CD4-positive, alpha-beta T cell (primary cell): ENCODE measurements around the gene KDM3B. TPM values are rescaled to one million over a fixed set of nuclear protein-coding genes. Genes with fewer than 3 reads are reported as not detected.

ENCODE experiments used
- ATAC-seq: fragments of 200-7000 bp; cut with Tn5 transposase; one replicate; pipeline ENCODE4 v1.10.0; 2022; ENCODE audit warnings: mild to moderate bottlenecking; ENCODE audit not compliant: poor library complexity
- CTCF ChIA-PET: fragments of 350-600 bp; sonication (Branson Sonifier 250); formaldehyde crosslinking; loops from one replicate; lab custom pipeline; 2021; ENCODE audit warnings: antibody characterized with exemption, inconsistent platforms; lab: Charles Lee
- POLR2A ChIA-PET: fragments of 350-600 bp; sonication (Branson Sonifier 250); formaldehyde crosslinking; loops from one replicate; lab custom pipeline; 2021; ENCODE audit warnings: antibody characterized with exemption, inconsistent platforms; lab: Charles Lee
- DNase-seq, 14 experiments: peaks; one replicate each; pipeline ENCODE4 v3.0.0-alpha.2; 2013 to 2020; ENCODE audit warnings: mixed read lengths in 2 of 14
- H3K27ac ChIP-seq, 2 donors: one replicate each; pipeline versions ENCODE4 v1.5.1 to v1.7.0; 2013; ENCODE audit warnings: low read length in 2 of 2, low read depth in 1 of 2, mild to moderate bottlenecking in 1 of 2
- H3K27me3 ChIP-seq, 2 experiments: 1 replicate in 1 of 2; 2 replicates in 1 of 2; pipeline versions ENCODE4 v1.6.1 to v1.7.0; 2013; ENCODE audit warnings: low read length in 2 of 2, control low read depth in 1 of 2, mild to moderate bottlenecking in 1 of 2, moderate library complexity in 1 of 2; ENCODE audit not compliant: insufficient read depth in 2 of 2, control insufficient read depth in 1 of 2
- H3K36me3 ChIP-seq: one replicate; pipeline ENCODE4 v1.6.1; 2013; ENCODE audit warnings: low read length, control low read depth; ENCODE audit not compliant: insufficient read depth
- H3K4me1 ChIP-seq: one replicate; pipeline ENCODE4 v1.6.1; 2013; ENCODE audit warnings: low read length, control low read depth; ENCODE audit not compliant: insufficient read depth
- H3K4me3 ChIP-seq: one replicate; pipeline ENCODE4 v1.5.1; 2013; ENCODE audit warnings: mild to moderate bottlenecking, low read length, moderate library complexity
- H3K9me3 ChIP-seq, 2 experiments: 1 replicate in 1 of 2; 2 replicates in 1 of 2; pipeline versions ENCODE4 v1.6.1 to v1.7.0; 2013; ENCODE audit warnings: low read length in 2 of 2, mild to moderate bottlenecking in 2 of 2, control low read depth in 1 of 2, moderate library complexity in 1 of 2; ENCODE audit not compliant: control insufficient read depth in 1 of 2, insufficient read depth in 1 of 2
- H3K27ac Mint-ChIP-seq: one replicate; pipeline ENCODE4 v1.8.0; 2020; ENCODE audit warnings: mixed read lengths
- H3K27me3 Mint-ChIP-seq: one replicate; pipeline ENCODE4 v1.8.0; 2021; ENCODE audit warnings: mixed read lengths
- H3K36me3 Mint-ChIP-seq: one replicate; pipeline ENCODE4 v1.8.0; 2021; ENCODE audit warnings: low read depth, mixed read lengths
- H3K4me1 Mint-ChIP-seq: one replicate; pipeline ENCODE4 v1.8.0; 2021; ENCODE audit warnings: low read depth, mixed read lengths
- H3K4me3 Mint-ChIP-seq: one replicate; pipeline ENCODE4 v1.8.0; 2020; ENCODE audit warnings: mild to moderate bottlenecking, mixed read lengths
- H3K9me3 Mint-ChIP-seq: one replicate; pipeline ENCODE4 v1.8.0; 2020; ENCODE audit warnings: mixed read lengths
- CTCF ChIP-seq: fragments of 200-600 bp; IDR thresholded peaks from one replicate; pipeline ENCODE4 v1.8.0; 2022; ENCODE audit warnings: antibody characterized with exemption, mild to moderate bottlenecking
- intact Hi-C, 2 experiments: fragments of 100-400 bp; cut with DNase I in 1 of 2; cut with micrococcal nuclease in 1 of 2; formaldehyde crosslinking; loops; one replicate each; pipeline versions ENCODE4 v1.15.1 to v1.9.0; 2023 to 2025; cut with DNase I, micrococcal nuclease
- total RNA-seq, 174 experiments: library from RNA in 2 of 174; stranded (reverse) in 2 of 174; gene quantifications; one replicate each; pipeline ENCODE4 v1.2.3 and lab custom pipeline; 2021 to 2026

Gene KDM3B
- total RNA-seq, 2 experiments from 2014 or later: 59.5 to 66.0 TPM

GRCh38 chr5:138468133-138468965, 115.9 kb downstream of the KDM3B start:
- Histone ChIP-seq H3K9me3 (no peaks in the 10 kb centered on the region), H3K36me3 (peaks cover 9% of the 10 kb centered on the region), H3K4me1 (peaks cover 41% of the 10 kb centered on the region), H3K4me3 (no peak overlapping the region), H3K27me3 (no peaks in the 10 kb centered on the region), H3K27ac (no peak overlapping the region)
- no peak for TF ChIP-seq CTCF
- peaks cover 26% of the 10 kb centered on the region for H3K4me1 Mint-ChIP-seq
- ChIA-PET CTCF (no interaction called here), POLR2A (no interaction called here)
- no peaks in the 10 kb centered on the region for H3K27me3 Mint-ChIP-seq
- ATAC-seq (no peak), DNase-seq (no peak)
- no peaks in the 10 kb centered on the region for H3K9me3 Mint-ChIP-seq
- intact Hi-C loops: loop anchor here in 1 of 2 experiments (10.0 kb wide), 2 partner anchors 106 to 936 kb away; partner anchors contain the start of genes HSPA9 and SPATA24
- peaks cover 20% of the 10 kb centered on the region for H3K36me3 Mint-ChIP-seq
- peak overlapping the region; percentile 96 for H3K4me3 Mint-ChIP-seq
- H3K27ac Mint-ChIP-seq: peak overlapping the region; percentile 79

GRCh38 chr5:138468966-138469539, 116.6 kb downstream of the KDM3B start:
- H3K4me1 ChIP-seq: peaks cover 34% of the 10 kb centered on the region
- H3K27ac ChIP-seq: no peak overlapping the region
- no peak overlapping the region for H3K27ac Mint-ChIP-seq
- DNase-seq (peak in 1 of 14 experiments; percentile 28), ATAC-seq (no peak)
- H3K36me3 Mint-ChIP-seq: peaks cover 20% of the 10 kb centered on the region
- peaks cover 26% of the 10 kb centered on the region for H3K4me1 Mint-ChIP-seq
- H3K36me3 ChIP-seq: peaks cover 9% of the 10 kb centered on the region
- intact Hi-C loops: loop anchor here in 1 of 2 experiments (10.0 kb wide), 2 partner anchors 106 to 936 kb away; partner anchors contain the start of genes HSPA9 and SPATA24
- CTCF ChIA-PET: no interaction called here
- H3K4me3 ChIP-seq: no peak overlapping the region
- H3K9me3 ChIP-seq: no peaks in the 10 kb centered on the region
- H3K27me3 ChIP-seq: no peaks in the 10 kb centered on the region
- no peak for TF ChIP-seq CTCF
- peak overlapping the region; percentile 23 for H3K4me3 Mint-ChIP-seq
- POLR2A ChIA-PET: interaction anchor here (1.1 kb wide), 1 partner anchor 74 kb away, joined by 3 read pairs; the partner anchor contains the start of gene ETF1
- no peaks in the 10 kb centered on the region for H3K9me3 Mint-ChIP-seq
- H3K27me3 Mint-ChIP-seq: no peaks in the 10 kb centered on the region

- Mint-ChIP-seq H3K27me3 (no peaks in the 10 kb centered on the region), H3K4me1 (peaks cover 26% of the 10 kb centered on the region), H3K9me3 (no peaks in the 10 kb centered on the region), H3K27ac (no peak overlapping the region), H3K36me3 (peaks cover 20% of the 10 kb centered on the region), H3K4me3 (no peak overlapping the region)
- H3K27me3 ChIP-seq: no peaks in the 10 kb centered on the region
- H3K36me3 ChIP-seq: peaks cover 9% of the 10 kb centered on the region
- H3K9me3 ChIP-seq: no peaks in the 10 kb centered on the region
- no peak overlapping the region for H3K27ac ChIP-seq
- ChIA-PET CTCF (no interaction called here), POLR2A (interaction anchor here (0.5 to 1.1 kb wide), 2 partner anchors 74 to 428 kb away, joined by 3 read pairs; partner anchors contain the start of gene ETF1)
- H3K4me1 ChIP-seq: peaks cover 28% of the 10 kb centered on the region
- ATAC-seq: no peak
- H3K4me3 ChIP-seq: no peak overlapping the region
- peak in 1 of 14 experiments; percentile 57 for DNase-seq
- intact Hi-C loops: loop anchor here in 1 of 2 experiments (10.0 kb wide), 2 partner anchors 105 to 935 kb away; partner anchors contain the start of genes HSPA9 and SPATA24
- no peak for TF ChIP-seq CTCF
Measured at GRCh38 chr5:138469540-138470321, 117.2 kb downstream of the KDM3B start.
